Subcutaneous adipose tissue (tissue), 4 donors: Measurements from ENCODE around the gene HLA-DMB. TPM values are rescaled to one million over a fixed set of nuclear protein-coding genes. Genes with fewer than 3 reads are reported as not detected.

Experiments used
- total RNA-seq, 4 donors: library from RNA; depleted of rRNA; stranded (reverse); fragments of >200 nt; gene quantifications; one replicate each; pipeline ENCODE4 v1.1.0, GENCODE V29; 2016
- TF ChIP-seq, protein P1 (sequence below): fragments of 450-650 bp; IDR thresholded peaks from one replicate; pipeline ENCODE4 v1.5.1; 2016; ENCODE audit warnings: low read depth, mild to moderate bottlenecking, control low read depth, antibody characterized with exemption, moderate library complexity

The HLA-DMB gene
- total RNA-seq, 4 donors from 2014 or later, result 27.7 to 199 (median 36.4) TPM

DNA sequence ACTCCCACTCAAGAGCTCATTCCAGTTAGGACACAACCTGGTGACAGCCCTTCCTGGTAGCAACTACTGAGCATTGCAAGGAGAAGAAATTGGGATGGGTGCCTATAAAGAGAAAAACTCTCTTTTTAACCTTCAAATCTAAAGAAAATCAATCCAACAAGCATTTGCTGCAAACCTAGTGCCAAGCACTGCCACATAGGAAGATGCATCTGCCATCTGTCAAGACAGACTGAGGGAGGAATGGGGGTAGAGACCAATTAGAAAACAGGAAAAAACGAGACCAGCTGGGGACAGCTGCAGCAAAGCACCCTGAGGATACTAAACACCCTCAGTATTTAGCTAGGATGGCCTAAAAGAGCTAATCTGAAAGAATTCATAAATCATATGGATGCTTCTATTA is 27.9 kb downstream of the HLA-DMB start:
- TF ChIP-seq, protein P1, sequence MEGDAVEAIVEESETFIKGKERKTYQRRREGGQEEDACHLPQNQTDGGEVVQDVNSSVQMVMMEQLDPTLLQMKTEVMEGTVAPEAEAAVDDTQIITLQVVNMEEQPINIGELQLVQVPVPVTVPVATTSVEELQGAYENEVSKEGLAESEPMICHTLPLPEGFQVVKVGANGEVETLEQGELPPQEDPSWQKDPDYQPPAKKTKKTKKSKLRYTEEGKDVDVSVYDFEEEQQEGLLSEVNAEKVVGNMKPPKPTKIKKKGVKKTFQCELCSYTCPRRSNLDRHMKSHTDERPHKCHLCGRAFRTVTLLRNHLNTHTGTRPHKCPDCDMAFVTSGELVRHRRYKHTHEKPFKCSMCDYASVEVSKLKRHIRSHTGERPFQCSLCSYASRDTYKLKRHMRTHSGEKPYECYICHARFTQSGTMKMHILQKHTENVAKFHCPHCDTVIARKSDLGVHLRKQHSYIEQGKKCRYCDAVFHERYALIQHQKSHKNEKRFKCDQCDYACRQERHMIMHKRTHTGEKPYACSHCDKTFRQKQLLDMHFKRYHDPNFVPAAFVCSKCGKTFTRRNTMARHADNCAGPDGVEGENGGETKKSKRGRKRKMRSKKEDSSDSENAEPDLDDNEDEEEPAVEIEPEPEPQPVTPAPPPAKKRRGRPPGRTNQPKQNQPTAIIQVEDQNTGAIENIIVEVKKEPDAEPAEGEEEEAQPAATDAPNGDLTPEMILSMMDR, result no peak

DNA sequence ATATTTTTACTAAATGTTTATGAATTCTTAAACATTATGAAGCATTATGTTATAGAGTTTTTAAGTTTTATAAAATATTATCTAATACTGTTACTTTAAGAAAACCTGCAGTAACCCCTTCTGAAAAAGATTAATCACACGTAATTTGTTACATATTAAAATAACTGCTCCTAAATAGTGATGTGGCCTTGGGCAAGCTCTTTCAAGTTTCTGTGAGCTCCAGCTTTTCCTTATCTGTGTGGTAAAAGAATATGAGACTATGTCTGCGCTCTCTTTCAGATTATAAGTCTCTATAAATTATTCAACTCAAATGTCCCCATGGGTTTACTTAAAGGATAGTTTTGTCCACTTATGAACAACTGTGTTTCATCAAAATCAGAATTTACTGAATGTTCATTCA is 31.9 kb downstream of the HLA-DMB start:
- TF ChIP-seq, protein P1, result no peak

DNA sequence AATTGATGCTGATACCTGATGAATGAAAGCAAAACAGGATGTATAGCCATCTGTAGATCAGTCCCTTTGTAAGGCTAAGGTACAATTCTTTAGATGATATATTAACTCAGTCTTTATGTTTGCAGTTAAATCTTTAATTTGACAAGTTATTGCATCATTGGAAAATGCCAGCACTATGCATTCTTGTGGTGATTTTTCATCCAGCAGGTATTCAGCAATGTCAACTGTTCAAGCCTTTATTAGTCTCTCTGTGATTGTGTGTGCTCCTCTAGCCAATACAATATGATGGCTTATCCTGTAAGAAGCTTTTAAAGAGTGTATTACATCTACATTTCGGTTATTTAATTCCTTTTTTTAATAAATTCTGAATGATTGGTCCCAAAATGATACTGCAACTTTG is 34.3 kb downstream of the HLA-DMB start:
- TF ChIP-seq, protein P1, result no peak

DNA sequence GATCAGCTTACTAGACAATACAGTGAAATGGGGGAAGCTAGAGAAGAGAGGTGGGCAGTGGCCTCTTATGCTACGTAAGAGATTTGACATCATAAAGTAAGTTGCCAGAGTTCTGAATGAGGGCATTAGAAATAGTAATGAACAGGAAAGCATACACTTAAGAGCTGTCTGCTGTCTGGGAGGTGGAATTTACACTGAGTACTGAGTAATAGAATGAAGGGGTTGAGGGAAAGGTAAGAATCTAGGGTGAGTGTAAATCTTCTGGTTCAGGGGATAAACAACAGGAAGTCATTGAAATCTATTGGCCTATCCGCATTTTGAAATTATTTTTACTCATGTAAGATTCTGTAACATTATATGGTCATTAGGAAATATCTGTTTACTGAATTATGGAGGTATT is 35.8 kb downstream of the HLA-DMB start:
- TF ChIP-seq, protein P1, result no peak

DNA sequence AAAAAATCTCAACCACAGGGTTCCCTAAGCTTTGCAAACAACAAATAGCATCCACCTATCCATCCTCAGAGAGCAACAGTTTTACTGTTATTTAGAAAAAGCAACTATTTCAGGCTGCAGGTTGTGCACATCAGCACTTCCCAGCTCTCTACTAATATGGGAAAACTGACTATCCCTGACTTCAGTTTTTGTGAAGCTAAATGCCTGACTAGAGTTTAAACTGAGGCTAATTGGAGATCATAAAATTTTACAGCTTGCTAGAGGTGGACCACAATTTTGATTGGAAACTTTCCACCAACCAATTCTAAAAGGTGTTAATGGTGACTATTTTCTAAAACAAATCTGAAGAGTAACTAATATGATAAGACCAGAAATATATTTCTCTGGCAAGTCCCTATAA is 36.9 kb downstream of the HLA-DMB start:
- TF ChIP-seq, protein P1, result no peak

DNA sequence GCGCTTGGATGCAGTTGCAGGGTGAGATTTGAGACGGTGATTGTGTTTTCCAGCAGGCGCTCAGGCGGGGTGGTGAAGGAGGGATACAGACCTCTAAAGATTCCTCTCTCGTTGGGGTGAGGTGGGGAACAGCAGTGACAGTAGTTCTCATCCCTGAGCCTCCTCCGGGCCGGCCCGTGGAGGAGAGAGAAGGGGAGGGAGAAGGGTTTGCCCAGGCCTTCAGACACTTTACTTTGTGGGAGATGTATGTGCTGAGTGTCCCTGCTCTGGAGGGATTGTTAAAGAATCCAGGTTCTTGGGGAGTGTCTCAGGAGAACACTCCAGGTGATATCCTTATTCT is 45.9 kb downstream of the HLA-DMB start:
- TF ChIP-seq, protein P1, result no peak

DNA sequence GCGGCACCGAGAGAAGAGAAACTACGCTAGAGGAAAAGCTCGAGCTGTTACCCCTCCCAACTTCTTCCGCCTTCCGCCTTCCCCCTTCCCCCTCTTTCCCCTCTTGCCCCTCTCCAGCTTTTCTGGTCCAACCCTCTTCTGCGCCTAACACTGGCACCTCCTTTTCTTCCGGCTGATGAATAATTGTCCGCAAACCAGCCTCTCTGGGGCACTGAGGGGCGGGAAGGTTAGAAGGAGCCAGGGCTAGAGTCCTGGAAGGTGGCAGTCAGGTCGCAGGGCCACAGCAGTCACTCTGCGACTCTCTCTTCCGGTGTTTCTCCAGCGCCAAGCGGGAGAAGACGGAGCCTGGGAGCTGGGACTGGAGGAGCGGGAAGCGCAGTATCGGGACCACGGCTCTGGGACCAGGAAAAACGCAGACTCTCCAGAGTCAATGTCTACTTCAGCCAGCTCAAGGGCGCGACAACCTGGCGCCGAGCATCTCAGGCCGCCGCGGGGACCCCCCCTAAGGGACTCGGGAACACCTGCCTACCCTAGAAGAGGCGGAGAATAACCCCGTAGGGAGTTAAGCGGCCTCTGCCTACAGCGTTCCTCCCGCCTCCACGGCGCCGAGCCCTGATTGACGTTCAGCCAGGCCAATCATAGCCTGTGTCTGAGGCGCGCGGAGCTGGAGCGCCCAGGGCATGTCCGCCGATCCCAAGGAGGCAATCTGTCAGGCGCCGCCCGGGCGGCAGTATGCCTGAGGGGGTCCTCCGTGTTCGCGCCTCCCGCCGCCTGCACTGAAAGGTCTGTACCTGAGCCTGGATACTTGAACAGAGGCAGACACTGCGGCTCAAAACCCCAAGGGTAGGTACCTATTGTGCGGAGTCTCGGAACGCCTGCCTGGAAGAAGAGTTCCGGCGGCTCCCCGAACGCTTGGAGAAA is 46.5 kb downstream of the HLA-DMB start:
- TF ChIP-seq, protein P1, result no peak
